GM21717 (cell line): ENCODE data around the gene RIN2.
"Not testable (repeated sequence)": the region's sequence is repeated elsewhere in the genome, so short reads cannot be mapped to it uniquely, and the experiment has no call there.

Experiments
- ATAC-seq: cut with Tn5 transposase; IDR thresholded peaks from one replicate; pipeline ENCODE4 v1.9.1; 2021; ENCODE audit warnings: mild to moderate bottlenecking, moderate library complexity; ENCODE audit not compliant: unreplicated experiment

The RIN2 gene

GRCh38 chr20:19785173-19785982, 27.3 kb downstream of the RIN2 start:
- ATAC-seq = no peak

DNA sequence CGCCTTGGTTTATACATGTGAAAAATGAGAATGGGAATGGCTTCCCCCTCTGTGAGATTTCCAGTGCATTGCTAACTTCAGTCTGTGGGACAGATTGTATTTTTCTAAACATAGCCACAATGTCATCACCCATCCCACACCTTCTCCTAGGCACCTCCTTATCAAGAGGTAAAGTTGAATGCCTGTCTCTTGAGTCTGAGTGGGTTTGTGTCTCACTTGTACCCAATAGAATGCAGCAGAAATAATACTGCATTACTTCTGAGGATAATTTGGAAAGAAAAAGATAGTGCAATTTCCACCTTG, 27.9 kb downstream of the RIN2 start:
- no peak for ATAC-seq

- no peak for ATAC-seq
Measured at GRCh38 chr20:19786311-19786710, 28.3 kb downstream of the RIN2 start.

DNA sequence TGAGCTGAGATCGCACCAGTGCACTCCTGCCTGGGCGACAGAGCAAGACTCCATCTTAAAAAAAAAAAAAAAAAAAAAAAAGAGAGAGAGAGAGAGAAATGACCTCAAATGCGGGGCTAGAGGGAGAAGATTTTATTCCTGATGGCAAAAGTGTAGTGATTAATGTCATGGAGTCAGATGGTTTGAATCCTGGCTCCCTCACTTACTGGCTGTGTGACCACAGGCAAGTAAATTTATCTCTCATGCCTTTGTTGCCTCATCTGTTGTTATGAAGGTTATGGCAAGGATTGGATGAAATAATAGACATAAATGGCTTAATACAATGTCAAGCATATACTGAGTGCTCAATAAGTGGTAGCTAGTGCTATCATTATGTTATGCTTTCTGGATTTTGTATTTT, 29.3 kb downstream of the RIN2 start:
- ATAC-seq = no peak

- ATAC-seq = no peak
Measured at GRCh38 chr20:19789009-19789408, 31.0 kb downstream of the RIN2 start.

DNA sequence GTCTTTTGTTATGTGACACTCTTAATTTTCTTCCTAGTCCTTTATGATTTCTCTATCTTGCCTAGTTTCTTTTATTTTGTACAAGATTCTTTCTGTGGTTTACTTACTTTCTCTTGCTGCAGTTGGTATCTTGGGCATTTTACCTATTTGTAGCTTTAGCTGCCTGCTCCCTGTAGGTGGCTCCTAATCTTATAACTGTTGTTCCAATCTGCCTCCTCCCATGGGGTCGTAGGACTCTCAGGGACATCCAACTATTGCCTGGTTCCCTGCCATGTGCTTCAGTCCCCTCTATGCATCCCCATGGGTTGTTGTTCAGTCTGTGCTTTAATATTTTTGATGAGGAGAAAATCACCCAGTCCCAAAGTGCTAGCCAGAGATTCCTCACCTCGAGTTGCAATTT, 31.4 kb downstream of the RIN2 start:
- ATAC-seq = no peak

- no peak for ATAC-seq
Measured at GRCh38 chr20:19791887-19792286, 33.8 kb downstream of the RIN2 start.

- ATAC-seq = no peak
Measured at GRCh38 chr20:19793716-19794115, 35.7 kb downstream of the RIN2 start.

DNA sequence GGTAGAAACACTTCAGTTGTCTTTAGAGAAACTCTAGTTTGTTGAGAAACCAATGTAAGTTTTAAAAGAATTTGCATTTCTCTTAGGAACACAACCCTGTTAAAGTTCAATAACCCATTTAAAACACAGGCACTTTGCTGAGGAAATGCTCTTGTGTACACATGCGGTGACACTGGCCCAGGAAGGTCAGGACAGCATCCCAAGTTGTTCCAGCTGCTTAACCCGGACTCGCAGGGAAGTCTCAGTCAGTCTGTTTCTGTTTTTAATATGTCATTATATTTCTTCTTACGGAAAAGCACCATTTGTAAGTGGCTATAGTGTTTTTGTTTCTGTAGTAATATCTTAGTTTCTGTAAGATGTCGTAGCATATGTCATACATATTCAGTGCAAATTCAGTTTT, 36.9 kb downstream of the RIN2 start:
- ATAC-seq = no peak

GRCh38 chr20:19799325-19799724, 41.3 kb downstream of the RIN2 start:
- ATAC-seq = no peak

DNA sequence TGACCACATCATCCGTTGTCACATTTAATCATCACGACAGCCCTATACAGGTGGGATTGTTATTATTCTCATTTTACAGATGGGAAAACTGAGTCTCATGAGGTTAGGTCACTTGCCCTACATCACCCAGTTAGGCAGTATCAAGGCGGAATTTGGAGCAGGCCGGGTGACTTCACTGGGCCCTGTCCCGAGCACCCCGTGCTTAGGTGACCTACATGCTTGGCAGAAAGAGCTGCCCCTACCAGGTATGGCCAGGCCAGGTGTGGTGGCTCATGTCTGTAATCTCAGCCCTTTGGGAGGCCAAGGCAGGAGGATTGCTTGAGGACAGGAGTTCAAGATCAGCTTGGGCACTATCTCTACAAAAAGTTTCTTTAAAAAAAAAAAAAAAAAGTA, 44.0 kb downstream of the RIN2 start:
- ATAC-seq = no peak

DNA sequence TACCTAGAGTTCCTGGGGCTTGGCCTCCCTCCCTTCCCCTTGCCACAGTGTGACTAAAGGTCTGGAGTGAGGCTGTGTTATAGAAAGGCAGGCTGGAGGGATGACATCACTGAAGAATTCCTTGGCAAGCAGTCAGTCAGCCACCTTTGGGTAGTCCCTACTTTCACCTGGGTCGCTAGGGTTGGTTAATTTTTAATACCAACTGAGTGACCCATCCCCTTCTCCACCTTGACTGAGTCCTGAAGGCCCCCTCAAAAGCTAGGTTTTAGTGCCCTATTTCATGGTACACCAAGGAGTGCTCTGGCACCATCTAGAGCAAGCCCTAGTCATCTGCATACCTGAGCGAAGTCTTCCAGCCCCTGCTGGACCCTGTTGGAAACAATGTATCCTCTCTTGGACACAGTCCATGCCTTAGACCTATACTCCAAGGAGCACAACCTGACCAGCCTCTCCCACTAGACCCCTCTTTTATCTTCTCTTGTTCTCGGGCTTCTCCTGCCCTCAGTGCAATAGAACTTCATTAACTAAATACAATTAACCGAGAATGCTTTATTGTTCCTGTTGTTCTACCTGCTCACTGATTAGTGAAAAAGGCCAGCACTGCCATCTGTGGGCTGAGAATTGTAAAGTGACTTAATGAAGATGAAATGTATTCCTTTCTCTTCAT, 44.6 kb downstream of the RIN2 start:
- ATAC-seq = no peak

DNA sequence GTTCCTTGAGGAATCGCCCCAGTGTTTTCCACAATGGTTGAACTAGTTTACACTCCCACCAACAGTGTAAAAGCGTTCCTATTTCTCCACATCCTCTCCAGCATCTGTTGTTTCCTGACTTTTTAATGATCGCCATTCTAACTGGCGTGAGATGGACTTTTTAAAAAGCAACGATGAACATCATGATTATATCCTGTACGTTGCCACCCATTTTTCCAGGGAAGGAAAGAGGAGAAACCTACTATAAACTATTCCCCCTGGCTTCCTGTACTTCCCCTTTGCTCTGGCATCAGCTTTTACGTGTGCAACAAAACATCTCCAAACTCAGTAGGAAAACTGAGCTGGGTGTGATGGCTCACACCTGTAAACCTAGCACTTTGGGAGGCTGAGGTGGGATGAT, 48.2 kb downstream of the RIN2 start:
- ATAC-seq = not testable (repeated sequence)

- no peak for ATAC-seq
Measured at GRCh38 chr20:19806806-19807190, 48.7 kb downstream of the RIN2 start.

GRCh38 chr20:19807191-19807945, 49.3 kb downstream of the RIN2 start:
- no peak for ATAC-seq
